HG03095 (cell line): ENCODE measurements around the gene CD101.

Source experiments
- ATAC-seq: cut with Tn5 transposase; IDR thresholded peaks from one replicate; pipeline ENCODE4 v1.9.1; 2021; ENCODE audit warnings: moderate library complexity; ENCODE audit not compliant: unreplicated experiment

Gene CD101

GRCh38 chr1:117014209-117014608 is 12.6 kb downstream of the CD101 start:
- no peak for ATAC-seq

GRCh38 chr1:117015724-117016123 is 14.2 kb downstream of the CD101 start:
- ATAC-seq: no peak

GRCh38 chr1:117017062-117017461 is 15.5 kb downstream of the CD101 start:
- ATAC-seq: no peak

GRCh38 chr1:117017648-117018047 is 16.1 kb downstream of the CD101 start:
- no peak for ATAC-seq

DNA sequence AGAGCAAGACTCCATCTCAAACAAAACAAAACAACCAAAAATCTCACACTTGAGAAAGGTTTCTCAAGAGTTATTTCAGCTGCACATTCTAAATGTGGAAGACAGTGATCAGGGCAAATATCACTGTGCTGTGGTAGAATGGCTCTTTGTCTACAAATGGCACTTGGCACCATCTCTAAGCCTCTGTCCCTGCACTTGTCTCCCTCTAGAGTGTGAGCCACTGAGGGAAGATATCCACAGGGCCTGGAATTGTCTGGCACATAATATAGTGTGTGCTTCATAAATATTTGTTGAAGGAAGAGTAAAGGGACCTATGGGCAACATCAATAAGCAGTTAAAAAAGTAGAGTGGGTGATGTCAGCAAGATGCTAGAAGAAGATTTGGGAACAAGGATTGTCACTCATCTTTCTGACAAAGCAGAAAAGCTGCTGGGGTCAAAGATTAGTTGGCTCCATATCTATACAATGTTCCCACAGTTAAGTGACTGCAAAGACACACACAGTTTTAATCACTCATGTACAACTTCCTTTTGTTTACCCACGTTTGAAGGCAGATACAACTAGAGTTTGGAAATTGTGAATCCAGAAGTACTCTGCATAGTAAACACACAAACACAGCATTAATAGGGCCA is 19.1 kb downstream of the CD101 start:
- no peak for ATAC-seq

DNA sequence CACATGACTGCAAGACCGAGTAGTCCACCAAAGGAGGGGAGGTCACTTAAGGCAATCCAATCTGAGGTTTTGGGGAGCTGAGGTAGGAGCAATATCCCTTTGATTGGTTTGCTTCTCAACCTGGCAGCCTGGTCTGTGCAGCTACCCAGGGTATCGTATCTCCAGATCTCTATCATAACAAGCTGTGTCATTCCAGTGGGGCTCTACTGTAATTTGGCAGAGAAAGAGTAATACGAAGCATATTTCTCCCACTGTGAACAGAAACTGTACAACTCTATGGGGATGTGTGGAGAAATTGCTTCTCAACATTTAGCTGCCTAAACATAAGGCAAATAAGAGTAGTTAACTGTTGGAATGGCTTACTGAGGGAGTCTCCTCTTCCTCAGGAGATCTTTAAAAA is 20.6 kb downstream of the CD101 start:
- no peak for ATAC-seq

DNA sequence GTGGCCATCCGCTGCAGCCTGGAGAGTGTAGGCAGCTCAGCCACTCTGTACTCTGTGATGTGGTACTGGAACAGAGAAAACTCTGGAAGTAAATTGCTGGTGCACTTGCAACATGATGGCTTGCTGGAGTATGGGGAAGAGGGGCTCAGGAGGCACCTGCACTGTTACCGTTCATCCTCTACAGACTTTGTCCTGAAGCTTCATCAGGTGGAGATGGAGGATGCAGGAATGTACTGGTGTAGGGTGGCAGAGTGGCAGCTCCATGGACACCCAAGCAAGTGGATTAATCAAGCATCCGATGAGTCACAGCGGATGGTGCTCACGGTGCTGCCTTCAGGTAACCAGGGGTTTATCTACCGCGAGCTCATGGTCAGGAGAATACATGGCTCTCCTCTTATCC is 24.0 kb downstream of the CD101 start:
- ATAC-seq: no peak

DNA sequence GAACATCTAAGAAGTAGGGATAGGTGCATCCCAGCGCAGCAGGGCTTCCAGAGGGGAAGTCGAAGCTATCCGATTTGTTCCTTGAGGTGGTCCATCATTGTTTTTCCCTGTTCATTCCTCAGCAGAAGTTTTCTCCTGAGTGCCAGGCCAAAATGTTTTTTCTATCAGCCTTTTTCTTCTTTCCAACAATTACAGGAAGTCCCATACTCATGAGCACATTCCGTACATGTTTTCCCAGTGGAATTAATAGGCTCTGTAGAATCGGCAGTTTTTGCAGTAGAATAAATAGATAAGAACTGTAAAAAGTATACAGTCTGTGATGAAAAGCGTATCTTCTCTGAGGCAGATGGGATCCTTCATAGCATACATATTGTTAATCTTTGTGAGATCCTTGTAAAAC is 24.8 kb downstream of the CD101 start:
- ATAC-seq: no peak

DNA sequence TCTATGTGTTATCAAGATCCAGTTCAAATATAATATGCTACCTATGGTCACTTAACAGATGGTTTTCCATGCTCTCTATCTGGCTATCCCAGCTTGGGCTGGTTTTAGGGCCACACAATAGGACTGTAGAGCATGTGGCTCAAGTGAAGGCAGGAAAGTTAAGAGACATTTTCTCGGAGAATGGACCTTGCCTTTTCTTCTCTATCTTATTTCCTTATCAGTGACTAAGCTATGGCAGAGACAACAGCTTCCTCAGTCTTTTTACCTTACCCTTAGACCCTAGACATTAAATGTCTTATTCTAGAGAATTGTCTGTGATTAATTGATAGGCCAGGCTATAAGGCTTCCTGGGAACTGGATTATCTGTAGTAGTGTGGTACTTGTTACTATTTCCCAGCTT is 28.1 kb downstream of the CD101 start:
- no peak for ATAC-seq

GRCh38 chr1:117030271-117030877 is 28.8 kb downstream of the CD101 start:
- no peak for ATAC-seq

DNA sequence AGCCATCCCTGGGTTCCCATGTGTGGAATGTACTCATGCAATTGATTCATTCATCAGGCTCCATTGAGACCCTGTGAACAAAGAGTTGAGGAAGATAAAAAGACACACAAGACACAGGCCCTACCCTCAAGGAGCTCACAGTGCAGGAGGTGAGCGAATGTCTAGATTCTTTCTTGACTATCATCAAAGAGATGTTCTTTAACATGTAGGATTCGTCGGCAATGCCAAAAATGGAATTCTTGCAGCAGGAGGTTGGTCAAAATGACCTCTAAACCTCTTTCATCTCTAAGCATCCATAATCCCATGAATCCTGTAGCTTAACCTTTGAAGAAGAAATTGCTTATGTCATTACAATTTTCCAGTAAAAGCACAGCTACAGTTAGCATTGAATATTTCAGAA is 30.7 kb downstream of the CD101 start:
- ATAC-seq: no peak

- no peak for ATAC-seq
These were observed 31.4 kb downstream of the CD101 start for GRCh38 chr1:117032681-117033539.

DNA sequence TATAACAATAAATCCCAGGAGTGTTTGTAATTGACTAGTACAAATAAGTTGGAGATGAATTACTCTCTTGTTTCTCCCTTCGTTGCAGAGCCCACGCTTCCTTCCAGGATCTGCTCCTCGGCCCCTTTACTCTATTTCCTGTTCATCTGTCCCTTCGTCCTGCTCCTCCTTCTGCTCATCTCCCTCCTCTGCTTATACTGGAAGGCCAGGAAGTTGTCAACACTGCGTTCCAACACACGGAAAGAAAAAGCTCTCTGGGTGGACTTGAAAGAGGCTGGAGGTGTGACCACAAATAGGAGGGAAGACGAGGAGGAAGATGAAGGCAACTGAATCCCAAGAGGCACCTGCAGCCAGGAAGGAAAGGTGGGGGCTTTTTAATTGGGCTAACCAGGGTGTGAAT is 32.2 kb downstream of the CD101 start:
- no peak for ATAC-seq

- no peak for ATAC-seq
These were observed 33.3 kb downstream of the CD101 start for GRCh38 chr1:117034791-117035290.

- no peak for ATAC-seq
These were observed 34.5 kb downstream of the CD101 start for GRCh38 chr1:117036018-117036461.

DNA sequence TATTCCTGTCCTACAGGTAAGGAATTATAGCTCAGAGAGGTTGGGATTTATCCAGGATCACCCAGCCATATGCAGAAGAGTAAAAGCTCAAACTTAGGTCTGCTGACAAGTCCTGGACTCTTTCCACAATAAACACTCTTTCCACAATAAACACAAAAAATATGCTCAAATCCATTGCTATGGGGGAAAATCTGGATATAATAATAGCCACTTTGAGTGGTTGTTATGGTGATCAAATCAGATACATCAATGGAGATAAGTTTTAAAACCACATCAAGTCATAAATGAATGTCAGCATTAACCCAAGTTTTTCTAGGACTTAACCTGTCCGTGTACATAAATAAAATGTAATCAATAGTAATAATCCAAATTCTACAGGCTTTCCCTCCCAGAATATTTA is 36.2 kb downstream of the CD101 start:
- no peak for ATAC-seq

DNA sequence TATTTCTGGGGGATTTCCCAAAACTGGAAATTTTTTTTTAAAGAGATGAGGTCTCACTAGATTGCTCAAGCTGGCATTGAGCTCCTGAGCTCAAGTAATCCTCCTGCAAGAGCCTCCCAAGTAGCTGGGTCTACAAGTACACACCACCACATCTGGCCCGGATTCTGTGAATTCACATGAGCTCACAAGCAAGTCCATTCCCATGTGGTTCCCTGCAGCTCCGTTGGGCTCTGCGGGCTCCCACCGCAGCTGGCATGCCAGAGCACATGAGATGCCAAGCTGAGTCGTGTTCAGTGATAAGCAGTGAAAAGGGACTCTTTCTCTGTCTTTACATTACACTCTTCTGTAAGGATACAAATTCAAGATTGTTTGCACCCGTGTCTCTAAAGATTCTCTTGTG is 36.7 kb downstream of the CD101 start:
- ATAC-seq: no peak

GRCh38 chr1:117044217-117044616 is 42.7 kb downstream of the CD101 start:
- ATAC-seq: no peak

- no peak for ATAC-seq
These were observed 44.1 kb downstream of the CD101 start for GRCh38 chr1:117045644-117046043.

DNA sequence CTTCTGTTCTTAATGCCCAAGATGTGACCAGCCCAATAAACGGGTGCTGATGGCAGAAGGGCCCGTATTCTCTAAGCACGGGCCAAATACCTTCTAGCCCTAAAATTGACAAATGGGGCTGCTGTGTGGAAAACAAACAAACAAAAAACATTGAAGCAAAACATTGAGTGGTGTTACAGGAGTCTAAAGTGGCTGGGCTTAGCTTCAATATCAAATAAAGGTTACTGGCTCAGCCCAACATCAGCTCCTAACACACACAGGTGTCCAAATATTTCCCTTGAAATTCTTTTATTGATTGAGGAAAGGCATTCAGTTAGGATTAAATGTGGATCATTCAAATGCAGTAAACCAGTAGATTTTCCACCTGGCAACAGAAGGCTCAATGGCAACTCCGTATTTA is 45.2 kb downstream of the CD101 start:
- no peak for ATAC-seq

GRCh38 chr1:117047271-117047670 is 45.7 kb downstream of the CD101 start:
- ATAC-seq: no peak

- no peak for ATAC-seq
These were observed 48.3 kb downstream of the CD101 start for GRCh38 chr1:117049857-117050256.
